AG08395 (cell line): Measurements from ENCODE around the gene BBS9.
"Not testable (repeated sequence)": the region's sequence is repeated elsewhere in the genome, so short reads cannot be mapped to it uniquely, and the experiment has no call there.

Experiments
- DNase-seq: peaks from one replicate; pipeline ENCODE4 v3.0.0; 2012; ENCODE audit warnings: mixed read lengths, low spot score

Gene BBS9

DNA sequence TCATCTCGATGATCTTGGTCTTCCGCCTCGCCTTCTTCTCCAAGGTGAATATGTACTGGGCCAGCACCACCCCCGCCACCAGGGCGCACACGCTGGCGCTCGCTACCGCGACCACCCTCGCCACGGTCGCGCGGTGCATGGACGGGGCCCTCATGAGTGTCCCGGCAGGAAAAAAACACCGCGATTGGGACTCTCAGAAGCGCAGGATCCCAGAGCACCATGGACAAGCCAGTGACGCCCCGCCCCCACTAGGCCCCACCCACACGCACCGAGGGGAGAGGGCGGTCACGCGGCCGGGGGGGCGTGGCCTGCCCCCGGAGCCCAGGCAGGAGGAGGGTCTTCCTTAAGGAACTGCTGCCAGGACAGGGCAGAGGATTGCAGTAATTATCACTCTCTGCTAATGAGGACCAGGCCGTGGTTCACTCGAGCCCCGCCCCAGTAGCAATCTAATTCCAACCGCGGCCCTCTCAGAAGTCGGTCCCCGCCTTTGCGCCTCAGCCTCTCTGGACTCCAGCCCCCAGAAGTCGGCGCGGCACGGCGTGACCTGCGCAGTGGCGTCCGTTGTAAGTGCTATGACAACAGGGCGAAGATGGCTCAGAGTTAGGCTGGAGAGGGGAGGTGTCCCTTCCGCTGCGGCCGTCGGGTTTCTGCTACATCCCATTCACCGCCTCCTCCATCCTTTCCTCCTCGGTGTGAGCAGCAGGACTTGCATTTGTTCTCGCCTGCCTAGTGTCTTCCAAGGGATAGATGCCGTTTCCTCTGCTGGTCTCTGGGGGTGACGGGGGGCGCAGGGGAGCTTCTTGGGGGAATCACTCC is at the start of gene BBS9:
Gene BBS9, plus strand, starts transcription at position 575 of the 816 bp plus-strand sequence. CDS start 16,689 bp downstream, outside the sequence.
- peak; percentile 97 for DNase-seq

DNA sequence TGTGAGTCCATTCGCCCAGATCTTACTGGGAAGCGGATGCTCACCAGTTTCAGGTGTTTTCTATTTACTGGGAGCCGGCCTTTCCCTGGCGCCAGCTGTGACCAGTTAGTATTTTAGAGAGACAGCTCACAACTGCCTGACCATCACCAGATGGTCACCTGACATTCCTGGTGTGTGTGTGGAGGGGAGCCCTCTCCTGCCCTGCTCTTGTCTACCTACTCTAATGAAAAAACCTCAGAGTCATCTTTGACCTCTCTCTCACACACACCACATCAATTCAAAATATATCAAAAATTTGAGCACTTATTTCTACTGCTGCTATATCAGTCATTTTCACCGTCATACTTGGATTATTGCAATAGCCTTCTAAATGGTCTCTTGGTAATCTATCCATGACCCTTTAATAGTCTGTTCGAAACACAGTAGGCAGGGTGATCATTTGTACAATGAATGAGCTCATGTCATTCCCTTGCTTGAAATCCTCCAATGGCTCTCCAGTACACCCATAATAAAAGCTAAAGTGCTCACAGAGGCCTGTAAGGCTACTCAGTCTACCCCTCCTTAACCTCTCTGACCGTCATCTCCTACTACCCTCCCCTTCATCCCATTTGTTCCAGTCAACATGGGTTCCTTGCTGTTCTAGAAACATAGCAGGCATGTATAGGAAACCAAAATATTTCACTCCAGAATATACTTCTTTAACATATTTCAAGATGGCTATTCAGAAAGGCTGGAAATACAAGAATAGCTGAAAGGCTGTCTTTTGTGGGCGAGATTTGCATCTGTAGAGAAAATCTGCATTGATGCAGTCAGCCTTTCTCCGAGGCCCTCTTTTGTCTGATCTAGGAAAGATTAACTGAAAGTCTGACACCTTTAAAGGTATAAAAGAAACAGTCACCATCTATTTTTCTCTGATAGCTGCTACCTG is 49.3 kb upstream of the BBS9 start:
- DNase-seq, result no peak

DNA sequence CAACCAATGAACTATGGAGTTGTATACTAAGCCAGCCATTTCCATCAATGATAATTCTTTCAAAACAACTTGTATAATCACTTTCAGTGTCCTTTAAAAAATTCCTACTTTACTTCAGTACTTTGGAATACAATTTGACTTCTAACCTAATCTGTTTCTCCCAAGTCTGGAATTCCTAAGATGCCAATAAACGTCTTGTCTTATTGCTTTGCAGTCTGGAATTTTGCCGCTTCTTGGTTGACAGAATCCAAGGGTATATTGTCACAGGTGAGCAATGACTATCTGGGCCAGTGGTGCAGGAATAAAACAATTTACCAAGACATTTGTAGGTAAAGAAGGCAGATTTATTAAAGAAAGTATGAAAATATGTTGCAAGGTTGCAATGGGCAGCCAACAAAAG is 42.0 kb upstream of the BBS9 start:
- no peak for DNase-seq

DNA sequence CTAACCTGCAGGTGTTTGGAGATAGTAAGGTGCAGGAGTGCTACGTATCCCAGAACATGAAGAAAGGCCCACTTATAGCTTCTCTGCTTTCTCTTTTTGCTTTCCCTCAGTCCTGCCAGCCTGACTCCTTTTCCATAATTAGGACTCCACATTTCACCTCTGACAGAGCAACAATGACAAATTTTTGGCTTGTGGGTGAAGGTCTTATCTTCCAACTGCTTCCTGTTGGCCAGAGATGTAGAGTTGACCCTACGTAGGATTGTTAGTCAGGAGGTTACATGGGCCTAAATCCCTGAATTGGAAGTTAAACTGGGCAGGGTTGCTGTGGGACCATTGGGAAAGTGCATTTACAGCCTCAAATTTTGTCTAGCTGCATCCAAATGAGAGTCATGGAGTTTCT is 41.5 kb upstream of the BBS9 start:
- DNase-seq, result no peak

DNA sequence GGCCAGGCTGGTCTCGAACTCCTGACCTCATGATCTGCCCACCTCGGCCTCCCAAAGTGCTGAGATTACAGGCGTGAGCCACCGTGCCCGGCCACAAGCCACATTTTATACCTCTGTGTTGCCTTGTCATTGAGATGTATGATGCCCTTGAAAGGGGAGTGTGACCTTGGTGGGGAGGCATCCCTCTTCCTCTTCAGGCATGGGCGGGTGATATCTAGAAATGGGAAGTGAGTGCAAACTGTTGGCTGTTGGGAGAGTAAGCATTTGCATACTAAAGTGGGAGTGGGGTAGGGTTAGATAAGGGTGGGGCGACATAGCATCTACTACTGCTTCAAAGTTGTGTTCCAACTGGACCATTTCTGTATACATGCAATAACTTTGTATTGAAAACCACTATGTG is 40.2 kb upstream of the BBS9 start:
- DNase-seq, result no peak

DNA sequence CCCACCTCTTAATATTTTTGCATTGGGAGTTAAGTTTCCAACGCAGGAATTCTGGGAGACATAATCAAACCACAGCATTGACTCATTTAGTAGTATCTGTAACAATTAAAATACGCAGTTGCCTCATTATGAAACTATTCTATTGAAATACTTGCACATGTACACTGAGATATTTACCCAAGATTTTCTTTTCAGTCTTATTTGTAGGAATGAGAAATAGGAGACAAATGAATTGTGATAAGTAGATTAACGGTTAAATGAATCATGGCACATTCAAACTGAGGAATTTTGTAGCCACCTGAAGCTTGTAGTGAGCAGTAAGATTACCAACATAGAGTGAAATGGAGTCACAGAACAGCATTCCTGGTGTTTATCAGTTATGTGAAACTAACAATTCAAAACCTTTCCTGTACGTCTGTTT is 38.2 kb upstream of the BBS9 start:
- peak; percentile 31 for DNase-seq

DNA sequence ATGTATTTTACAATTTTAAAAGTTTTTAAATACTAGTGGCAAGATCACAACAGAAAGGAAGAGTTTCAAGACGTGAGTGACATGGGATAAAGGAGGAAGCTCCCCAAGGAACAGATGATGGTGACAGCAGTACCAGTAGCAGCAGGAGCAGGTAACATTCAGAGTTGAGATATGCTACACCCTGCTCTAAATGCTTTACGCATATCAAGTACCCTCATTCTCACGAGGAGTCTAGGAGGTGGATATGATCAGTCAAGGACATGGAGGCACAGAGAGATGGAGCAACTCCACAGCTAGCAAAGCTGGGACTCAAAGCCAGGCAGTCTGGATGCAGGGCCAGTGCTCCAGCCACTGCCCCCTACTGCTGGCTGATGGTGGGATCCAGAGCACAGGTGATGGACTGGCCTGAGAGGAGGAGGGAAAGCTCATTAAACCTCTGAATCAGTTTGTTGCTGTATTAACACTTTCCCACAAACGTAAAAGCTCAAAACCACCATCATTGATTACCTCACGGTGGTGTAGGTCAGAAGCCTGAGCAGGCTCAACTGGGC is 37.6 kb upstream of the BBS9 start:
- DNase-seq, result no peak

DNA sequence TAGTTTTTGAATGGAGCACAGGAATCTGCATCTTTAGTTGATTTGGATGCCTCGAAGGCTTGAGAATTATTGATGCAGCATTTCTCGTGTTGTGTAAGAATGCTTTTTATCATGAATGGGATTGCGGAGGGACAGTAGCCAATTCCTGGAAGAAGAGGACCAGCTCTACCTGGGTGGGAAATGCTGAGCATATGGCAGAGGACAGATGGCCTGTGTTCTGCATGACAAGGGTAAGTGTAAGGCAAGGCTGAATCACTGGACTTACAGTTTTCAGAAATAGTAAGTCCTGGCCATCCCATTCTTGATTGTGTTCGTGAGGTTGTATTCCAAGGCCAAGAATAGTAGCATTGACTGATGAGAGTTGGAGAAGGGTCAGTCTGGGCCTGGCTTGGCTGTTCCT is 36.1 kb upstream of the BBS9 start:
- DNase-seq, result no peak

DNA sequence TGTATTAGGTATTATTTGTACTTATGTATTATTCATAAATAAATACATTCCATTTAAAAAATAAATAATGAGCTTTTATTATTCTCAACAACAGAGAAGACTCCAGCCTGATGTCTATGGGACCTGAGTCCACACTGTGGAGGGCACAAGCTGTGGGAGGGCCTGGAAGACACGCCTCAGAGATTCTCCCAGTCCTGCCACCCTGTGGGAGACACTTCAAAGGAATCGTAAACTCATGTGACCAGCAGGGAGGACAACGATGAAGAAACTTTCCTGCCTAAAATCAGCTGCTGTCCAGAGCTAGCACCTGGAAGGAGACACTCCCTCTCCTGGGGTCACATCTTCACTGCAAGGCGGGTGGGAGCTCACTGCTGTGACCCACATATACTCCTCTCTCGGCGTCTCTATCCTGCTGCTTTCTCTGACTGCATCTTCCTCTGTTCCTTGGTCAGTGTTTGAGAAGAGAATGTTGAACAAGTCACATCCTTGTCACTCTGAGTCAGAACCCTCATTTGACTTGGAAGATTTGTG is 34.6 kb upstream of the BBS9 start:
- not testable (repeated sequence) for DNase-seq

DNA sequence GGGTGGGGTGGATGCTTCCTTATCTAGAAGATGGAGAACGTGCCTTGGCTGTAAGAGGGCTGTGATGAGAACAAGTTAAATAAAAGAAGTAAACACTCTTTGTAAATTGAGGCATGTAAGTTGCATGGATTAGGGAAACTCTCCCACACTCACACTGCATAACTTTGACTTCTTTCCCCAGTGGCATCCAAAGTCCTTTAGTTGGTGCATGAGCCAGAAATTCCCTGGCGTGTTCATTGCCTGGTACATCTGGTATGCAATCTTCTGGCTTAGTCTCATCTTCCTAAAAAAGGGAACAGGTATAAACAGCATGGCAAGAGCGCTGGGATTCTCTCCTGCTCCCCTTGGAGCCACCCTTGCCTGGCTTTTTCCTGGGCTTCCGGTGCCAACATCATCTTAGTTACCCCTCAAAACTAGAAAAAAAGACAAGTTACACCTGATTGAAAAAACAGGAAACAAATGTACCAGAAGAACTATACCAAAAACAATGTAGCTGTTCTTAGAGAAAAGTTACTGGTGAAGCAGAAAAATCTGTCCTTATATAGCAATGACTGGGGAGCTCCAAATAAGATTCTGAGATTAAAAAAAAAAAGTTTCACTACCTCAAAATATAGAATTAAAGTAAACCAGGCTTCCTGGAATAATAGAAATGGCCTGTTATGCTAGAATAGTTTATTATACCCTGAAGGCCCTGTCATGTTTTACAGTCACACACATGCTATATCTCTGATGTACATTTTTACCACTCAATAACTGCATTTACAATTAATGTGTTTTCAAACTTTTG is 30.0 kb upstream of the BBS9 start:
- no peak for DNase-seq

DNA sequence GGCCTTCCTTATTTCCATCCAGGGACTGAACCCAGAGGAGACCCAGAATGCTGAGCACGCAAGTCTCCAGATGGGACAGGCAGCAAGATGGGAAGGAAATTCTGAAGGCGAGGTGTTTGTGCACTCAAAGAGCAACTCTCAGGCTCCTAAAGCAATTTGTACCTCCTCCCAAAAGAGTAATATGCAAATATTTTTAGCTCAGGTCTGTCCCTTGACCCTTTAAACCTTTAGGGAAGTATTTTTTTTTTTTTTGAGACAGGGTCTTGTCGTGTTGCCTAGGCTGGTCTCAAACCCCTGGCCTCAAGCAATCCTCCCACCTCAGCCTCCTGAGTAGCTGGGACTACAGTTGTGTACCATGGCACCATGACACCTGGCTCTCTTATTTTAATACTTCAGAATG is 28.6 kb upstream of the BBS9 start:
- DNase-seq, result no peak

DNA sequence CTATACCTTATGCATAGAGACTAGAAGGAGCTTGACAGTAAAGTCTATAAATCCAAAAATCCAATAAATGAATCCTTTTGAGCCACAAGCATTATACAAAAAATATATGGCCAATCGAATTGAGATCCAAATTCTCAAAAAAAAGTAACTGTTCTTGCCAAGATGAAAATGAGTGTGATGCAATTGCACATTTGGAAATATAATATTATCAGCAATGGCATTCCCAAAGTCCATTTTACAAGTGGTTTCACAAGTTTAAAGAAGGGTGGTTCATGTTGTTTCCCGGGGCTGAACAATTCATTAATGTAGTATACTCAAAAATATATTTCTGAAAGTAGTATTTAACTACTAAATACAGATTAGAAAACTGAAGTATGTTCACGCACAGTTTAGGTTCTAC is 27.5 kb upstream of the BBS9 start:
- no peak for DNase-seq

DNA sequence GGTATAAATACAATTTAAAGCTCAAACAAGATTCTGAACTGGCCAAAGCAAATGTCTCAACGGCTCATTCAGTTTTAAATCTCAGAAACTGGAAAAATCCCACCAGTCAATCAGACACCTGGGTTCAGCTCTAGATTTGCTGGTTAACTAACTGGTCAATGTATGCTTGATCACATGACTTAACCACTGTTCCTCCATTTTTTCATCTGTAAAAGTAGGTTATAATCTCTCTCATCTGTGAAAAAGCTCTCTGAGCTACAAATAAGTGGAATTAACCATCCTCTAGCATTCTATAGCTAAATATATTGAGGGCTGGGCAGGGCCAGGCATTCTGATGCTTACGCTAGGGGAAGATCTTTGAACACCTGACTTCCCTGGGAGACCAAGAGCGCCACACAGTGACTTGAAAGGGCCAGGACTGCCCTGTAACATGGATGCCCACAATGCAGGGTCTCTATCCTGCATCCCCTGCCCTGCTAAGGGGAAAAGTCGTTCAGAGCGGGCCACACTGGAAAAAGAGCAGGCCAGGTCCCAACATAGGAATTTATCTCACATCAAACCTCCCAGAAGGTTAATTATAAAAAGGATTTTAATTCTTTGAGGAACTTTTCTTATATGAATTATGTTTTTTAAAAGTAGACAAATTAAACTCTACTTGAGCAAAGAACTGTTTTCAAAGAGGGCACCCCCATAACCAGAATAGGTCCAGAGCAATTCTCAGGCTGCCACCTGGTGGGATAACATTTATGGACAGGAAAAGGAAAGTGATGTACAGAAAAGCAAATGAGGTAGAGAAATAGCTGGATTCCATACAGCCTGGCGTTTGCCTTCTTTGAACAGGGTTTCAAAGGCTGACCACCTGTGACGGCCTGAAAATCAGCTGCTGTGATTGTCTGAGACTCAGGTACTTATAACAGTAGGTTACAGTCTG is 22.0 kb upstream of the BBS9 start:
- DNase-seq, result peak; percentile 35

DNA sequence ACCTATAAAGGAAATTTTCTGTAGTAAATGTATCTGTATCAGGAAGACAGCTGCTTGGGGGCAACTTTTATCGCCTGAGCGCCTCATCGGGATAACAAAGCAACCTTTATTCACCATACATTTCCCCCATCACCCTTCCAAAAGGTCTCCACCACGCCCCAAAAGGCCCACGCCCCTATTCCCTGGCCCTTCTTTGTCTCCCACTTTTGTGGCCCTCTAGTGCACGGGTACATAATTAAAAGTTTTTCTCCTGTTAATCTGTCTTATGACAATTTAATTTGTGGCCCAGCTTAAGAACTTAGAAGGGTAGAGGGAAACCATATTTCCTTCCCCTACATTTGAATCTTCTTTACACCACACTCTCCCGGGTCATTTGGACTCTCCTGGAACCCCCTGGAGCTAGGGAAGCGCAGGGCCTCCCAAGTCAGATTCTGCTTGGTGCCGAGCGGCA is 20.8 kb upstream of the BBS9 start:
- DNase-seq, result no peak

DNA sequence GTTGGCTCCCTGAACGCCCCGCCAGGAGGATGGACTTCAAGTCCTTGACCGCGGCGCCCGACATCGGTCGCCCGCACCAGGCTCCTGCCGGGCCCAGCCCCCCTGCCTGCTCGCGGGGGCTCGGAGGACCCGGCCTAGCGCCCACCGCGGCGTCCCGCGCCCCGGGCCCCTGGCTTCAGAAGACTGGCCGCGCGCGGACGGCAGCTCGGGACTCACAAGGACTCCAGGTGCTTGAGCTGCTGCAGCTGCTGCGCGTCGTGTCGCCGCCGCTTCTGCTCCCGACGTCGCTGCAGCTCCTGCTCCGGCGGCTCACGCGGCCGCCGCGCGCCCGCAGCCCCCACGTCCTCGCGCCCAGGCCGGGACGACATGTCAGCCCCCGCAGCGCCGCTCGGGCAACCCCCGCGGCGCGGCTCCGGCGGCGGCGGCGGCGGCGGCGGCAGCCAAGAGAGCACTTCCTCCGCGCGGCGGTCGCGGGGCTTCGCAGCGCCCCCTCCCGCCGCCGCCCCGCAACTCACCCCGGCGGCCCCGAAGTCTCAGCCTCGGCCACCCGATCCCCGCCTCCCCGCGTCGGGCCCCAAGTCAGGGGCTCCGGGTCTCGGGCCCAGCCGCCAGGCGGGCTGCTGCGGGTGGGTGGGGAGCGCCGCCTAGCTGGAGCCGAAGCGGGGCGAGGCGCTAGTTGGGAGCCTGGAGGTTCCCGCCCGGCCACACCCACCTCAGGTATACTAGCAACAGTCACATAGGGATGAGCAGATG is 20.2 kb upstream of the BBS9 start, which contains the start of gene RP9:
Gene RP9, minus strand, starts transcription at position 400 of the 753 bp plus-strand sequence. Its CDS starts 32 bp downstream, at position 368.
- peak; percentile 77 for DNase-seq

DNA sequence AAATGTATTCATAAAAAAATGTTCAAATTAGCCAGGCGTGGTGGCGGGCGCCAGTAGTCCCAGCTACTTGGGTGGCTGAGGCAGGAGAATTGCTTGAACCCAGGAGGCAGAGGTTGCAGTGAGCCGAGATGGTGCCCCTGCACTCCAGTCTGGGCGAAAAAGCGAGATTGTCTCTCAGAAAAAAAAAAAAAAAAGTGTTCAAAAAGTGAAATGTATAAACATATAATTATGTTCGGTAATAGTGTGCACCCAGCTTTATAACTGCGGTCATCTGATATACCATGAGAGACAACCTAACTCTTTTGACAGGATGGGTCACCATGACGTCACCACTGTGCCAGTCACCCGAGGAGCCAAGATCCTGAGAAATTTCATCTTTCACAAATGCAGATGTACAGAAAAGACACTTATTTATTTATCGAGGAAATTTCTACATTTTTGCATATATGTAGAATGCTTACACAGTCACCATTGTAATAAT is 19.6 kb upstream of the BBS9 start:
- DNase-seq, result no peak

DNA sequence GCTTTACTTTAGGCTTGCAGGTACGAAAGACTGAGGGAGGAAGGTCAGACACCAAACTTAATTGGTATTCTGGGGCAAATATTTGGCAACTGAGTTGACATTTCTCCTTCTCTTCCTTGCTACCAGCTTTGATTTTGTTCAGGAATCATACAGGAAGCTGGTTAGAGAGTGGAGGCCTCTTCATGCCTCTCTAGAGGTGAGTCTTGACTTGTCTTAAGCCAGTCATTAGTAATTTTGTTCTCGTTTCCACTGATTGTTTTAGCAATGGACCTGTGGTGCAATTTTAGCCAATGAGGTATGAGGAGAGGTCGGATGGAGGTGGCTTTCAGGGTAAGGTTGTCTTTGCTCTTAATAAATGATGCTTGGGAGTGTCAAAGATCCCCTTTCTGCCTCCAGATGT is 17.8 kb upstream of the BBS9 start:
- DNase-seq, result no peak

DNA sequence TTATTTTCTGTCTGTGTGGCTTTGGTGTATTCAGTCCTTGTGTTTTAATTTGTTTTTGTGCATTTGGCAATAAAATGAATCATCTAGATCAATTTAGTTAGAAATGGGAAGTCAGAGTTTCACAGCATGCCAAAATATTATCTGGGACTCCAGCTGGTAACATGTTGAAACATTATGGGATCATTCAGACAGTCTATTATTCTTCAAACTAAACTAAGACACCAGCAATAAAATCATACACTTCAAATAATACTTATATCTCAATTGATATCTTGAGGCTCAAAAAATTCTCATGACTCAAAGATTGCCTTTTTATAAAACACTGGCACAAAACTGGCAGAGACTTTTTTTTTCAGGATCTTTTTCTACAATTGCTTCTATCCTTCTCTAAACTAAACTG is 14.4 kb upstream of the BBS9 start:
- no peak for DNase-seq

DNA sequence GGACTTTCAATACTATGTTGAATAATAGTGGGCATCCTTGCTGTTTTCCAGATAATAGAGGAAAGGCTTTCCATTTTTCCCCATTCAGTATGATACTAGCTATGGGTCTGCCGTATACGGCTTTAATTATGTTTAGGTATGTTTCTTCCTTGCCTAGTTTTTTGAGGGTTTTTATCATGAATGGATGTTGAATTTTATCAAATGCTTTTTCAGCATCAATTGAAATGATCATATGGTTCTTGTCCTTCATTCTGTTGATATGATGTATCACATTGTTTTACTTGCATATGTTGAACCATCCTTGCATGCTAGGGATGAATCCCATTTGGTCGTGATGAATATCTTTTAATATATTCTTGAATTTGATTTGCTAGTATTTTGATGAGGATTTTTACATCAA is 11.0 kb upstream of the BBS9 start:
- no peak for DNase-seq
